ENCODE data around the gene NTMT1.
"Not testable (repeated sequence)": the region's sequence is repeated elsewhere in the genome, so short reads cannot be mapped to it uniquely, and the experiment has no call there.

Gene NTMT1, protein sequence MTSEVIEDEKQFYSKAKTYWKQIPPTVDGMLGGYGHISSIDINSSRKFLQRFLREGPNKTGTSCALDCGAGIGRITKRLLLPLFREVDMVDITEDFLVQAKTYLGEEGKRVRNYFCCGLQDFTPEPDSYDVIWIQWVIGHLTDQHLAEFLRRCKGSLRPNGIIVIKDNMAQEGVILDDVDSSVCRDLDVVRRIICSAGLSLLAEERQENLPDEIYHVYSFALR

DNA sequence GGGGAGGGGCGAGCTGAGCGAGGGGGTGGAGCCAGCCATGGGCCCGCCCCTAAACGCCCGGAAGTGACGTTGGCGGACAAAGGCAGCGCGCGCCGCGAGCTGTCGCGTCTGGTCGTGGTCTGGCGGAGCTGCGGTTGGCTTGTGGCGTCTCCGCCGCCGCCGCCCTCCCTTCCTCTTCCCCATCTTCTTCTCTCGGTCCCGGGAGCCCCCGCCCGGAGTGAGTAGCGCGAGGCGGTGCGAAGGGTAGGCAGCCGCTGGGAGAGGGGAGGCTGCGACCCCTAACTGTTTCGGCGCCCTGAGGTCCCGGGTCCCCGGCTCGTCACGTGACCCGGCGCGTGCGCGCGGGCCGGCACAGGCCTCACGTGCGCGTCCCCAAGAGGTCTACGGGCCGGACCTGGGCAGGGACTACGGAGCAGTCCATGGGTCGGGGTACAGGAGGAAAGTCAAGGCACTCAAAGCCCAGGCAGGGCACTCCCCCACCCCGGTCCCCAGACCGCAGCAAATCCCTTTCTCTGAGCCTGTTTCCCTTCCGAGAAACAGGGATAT, at the start of gene NTMT1:
Gene NTMT1, plus strand, starts transcription at position 85 of the 546 bp plus-strand sequence. CDS start 6,541 bp downstream, outside the sequence.
- peak; percentile 84 for DNase-seq

DNA sequence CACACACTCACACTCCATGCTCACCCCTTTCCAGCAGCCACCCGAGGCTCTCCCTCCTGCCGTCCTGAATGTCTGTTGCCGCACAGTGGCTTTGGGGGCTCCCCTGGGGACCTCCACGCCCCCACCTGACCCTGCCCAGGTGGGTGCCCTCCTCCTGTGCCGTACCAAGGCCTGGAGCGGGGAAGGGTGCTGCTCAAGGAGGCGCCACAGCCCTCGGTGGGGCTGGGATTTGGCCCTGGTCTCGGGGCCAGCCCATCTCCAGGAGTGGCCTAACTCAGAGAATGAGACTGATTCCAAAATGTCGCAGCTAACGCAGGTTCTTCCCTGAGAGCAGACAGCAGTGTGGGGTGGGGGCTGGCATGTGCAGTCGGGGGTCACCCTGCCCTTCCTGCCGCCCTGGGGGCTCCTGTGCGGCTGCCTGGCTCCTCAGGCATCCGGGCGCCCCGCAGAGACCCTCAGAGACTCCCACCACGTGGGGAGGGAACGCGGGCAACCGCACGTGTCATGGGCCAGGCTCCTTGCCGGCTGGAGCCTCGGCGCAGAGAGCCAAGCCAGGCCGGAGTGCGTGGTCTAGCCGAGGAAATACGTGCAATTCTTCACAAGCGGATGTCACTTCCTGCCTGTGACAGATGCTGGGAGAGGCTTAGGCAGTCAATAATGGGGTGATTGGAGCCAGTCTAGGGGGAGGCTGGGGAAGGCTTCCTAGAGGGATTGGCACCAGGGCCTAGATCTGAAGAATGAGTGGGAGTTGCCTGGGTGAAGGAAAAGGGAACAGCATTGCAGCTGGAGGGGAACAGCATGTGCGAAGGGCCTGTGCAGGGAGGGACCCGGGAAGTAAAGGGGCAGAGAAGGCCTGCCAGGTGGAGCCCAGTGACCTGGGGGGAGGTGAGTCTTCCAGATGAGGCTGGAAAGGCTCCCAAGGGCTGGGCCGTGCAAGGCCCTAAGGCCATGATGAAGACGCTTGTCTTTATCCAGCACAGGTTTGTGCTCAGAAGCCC, 49.1 kb upstream of the NTMT1 start:
- DNase-seq, result no peak

DNA sequence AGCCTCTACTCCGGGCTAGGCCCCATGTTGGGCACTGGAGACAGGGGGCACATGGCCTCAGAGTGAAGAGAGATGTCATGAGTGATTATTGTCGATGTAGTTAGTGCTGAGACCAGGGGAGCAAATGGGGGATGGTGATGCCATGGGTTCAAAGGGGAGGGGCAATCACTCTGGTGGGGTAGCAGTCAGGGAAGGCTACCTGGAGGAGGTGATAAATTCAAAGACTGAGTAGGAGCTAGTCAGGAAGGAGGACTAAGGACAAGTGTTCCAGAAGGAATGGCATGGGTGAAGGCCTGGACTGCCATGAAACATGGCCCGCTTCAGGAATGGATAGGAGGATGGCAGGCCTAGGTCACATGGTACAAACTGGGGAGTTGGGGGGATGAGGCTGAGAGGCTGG, 46.7 kb upstream of the NTMT1 start:
- no peak for DNase-seq

DNA sequence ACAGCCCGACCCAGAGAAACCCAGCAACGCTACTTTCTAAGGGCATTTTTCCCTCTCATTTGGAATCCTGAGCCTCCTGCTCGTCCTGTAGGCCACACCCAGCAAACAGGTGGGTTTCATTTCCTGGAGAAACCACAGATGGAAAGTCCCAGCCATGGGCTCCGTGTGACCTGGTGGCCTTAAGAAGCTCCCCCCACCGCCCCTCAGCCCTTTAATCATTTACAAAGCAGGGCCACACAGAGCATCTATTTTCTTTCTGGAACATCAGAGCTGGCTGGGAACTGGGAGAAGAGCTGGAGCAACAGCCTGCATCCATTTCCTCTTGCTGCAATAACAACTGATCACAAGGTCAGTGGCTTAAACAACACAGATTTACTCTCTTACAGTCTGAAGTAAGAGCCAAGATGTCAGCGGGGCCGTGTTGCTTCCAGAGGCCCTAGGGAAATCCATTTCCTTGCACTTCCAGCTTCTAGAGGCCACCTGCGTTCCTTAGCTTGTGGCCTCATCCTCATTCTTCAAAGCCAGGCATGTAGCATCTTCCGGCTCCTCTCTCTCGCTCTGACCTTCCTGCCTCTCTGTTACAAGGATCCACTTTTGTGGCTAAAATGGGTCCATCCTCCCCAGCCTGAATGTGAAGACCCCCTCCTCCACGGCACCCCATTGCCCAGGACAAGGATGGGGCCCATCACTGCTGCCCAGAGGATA, 45.6 kb upstream of the NTMT1 start:
- DNase-seq, result no peak

DNA sequence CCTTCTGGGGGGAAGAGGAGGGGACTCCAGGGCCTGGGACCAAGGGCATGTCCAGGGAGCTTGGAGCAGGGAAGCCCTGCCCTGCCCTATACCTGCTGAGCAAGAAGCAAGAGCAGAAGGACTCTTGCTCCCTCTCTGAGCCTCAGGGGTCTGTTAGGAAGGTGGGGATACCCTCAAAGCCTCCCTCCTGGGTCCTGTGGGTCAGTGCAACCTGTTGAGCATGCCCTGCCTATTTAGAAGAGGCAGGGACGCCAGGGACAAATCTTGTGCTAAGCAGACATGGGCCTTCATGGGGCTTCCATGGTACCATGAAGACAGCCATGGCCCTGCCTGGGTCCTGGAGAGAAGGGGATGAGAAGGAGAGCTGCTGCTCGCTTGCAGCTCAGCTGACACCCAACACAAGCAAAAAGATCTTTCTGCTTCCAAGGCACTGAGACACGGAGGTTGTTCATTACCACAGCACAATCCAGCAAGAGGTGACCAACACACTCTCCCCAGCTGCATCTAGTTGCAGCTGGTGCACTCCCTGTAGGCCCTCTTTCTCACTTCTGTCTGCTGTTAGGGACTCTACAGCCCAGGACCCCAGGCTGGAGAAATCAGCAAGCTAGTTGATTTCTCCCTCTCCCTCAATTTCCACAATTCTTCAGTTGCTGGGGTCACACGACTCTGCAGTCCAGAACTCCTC, 44.3 kb upstream of the NTMT1 start:
- DNase-seq, result no peak

DNA sequence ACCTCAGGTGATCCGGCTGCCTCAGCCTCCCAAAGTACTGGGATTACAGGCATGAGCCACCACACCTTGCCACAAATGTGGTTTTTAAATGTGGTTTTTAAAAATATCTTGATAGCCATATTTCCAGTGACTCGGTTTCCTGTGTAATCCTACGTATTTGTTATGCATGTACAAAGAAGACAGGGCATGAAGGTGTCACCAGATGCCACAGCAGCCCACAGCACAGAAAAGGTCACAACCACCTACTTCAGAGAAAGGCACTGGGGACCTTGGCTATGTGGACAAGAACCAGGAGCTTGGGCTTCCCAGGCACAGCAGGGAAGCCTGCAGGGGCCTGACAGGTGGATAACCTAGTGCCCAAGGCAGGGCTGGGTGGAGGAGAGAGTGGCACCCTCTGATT, 43.1 kb upstream of the NTMT1 start:
- DNase-seq, result no peak

DNA sequence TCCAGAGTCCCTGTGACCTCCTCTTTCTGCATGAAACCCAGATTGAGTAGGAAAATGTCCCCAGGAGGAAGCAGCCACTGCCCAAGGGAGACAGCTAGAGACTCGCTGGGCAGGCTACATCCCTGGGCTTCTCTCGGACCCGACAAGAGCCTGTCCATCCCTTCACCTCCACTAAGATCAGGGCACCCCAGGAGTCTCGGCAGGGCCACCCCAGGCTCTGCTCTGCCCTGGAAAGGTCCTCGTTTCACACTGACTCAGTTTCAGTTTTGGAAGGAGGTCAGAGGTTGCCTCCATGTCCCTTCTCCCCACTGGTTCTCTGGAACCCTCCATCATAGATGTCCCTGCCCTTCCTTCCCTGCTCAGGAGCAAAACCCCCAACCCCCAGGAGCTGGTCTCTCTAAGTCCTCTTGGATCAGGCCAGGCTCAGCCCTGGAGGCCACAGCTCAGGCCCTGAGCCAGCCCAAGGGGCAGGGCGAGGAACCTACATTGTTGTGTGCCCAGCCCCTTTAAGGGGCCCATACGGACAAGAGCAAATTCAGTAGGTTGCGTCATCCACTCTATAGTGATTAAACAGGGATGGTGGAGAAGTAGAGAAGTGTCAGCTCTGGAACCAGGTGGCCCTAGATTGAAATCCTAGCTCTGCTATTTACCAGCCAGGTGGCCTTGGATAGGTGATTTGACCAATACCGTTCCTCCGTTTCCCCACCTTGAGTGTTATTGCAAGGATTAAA, 42.5 kb upstream of the NTMT1 start:
- DNase-seq, result no peak

DNA sequence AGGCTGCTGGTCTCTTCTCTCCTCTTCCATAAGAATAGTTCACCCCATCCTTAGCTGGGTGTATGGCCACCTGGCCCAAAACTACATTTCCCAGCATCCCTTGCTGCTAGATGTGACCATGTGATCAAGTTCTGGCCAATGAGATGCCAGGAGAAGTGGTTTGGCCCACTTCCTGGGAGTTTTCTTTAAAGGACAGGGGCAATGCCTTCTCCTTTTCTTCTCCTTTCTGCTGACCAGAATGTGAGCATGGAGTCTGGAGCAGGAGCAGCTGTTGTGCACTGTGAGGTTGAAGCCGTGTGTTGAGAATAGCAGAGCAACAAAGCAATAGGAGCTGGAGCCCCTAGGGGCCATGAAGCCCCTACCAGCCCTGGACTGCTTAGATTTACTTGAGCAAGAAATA, 41.8 kb upstream of the NTMT1 start:
- DNase-seq, result peak; percentile 78

DNA sequence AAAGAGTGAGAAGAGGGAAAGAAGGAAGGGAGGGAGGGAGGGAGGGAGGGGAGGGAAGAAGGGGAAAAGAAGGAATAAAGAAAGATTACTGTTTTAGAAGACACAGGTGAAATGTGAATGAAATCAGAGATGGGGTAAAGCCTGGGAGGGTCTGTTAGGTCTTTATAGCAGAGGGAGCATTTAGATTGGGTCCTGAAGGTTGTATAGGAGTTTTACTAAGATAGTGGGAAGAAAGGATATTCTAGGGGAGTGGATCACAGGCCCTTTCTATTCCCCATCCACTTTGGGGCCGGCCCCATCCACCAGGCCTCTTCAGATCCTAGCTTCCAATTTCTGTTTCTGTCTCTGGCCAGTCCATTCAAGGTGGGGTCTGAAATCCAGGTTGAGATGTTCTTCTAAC, 40.6 kb upstream of the NTMT1 start:
- no peak for DNase-seq

DNA sequence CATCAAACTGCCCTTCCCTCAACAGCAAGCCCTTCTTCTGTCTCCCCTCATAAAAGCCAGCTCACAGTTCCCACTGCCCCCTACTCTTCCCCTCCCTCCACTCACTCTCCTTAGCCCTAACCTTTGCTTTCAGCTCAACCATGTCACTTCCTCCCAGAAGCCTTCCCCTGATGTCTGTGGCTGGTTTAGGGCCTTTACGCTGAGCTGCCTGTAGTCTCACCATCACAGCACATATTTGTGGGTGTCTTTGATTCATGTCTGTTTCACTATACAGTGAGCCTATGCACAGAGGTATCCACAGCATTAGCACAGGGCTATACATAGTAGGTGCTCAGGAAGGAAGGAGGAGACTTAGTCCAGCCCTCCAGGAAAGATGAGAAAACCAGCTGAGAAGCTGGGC, 39.7 kb upstream of the NTMT1 start:
- no peak for DNase-seq

DNA sequence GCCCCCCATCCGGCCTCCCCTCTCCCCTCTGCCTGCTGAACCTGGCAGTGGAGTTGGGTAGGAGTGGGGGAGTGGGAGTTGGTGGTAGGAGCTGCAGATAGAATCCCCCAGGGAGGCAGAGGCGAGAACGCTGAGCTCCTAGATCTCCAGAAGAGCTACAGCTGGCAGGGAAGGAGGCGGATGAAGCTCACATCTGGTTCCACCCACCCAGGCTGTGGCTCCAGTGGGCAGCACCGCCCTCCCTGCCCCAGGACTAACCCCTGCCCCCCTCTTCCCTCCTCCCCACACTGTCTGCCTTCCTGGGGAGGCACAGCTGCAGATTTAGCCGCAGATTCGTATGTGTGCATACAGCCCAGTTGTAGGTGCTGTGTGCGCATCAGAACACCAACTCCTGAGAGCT, 39.3 kb upstream of the NTMT1 start:
- no peak for DNase-seq

DNA sequence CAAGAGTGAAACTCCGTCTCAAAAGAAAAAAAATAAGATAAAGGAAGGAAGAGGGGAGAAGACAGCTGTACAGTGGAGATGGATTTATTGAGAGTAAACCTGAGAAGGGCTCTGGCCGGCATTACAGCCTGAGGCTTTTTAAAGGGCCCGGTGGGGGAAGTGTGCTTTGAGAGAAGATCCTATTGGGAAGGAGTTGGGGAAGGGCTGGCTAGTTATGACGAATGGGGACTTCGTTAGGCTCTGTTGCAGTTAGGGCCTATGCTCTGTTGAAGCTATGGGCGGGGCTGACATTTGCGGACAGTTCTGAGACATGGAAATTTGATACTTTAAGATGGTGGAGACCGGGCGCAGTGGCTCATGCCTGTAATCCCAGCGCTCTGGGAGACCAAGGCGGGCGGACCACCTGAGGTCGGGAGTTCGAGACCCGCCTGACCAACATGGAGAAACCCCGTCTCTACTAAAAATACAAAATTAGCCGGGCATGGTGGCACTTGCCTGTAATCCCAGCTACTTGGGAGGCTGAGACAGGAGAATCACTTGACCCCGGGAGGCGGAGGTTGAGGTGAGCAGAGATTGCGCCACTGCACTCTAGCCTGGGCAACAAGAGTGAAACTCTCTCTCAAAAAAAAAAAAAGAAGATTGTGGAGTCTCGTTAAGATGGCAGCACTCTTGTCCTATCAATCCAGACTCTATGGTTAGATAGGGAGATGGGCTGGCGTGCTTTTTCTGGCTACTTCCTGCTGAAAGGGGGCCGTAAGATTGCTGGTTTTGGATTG, 38.3 kb upstream of the NTMT1 start:
- peak; percentile 72 for DNase-seq

DNA sequence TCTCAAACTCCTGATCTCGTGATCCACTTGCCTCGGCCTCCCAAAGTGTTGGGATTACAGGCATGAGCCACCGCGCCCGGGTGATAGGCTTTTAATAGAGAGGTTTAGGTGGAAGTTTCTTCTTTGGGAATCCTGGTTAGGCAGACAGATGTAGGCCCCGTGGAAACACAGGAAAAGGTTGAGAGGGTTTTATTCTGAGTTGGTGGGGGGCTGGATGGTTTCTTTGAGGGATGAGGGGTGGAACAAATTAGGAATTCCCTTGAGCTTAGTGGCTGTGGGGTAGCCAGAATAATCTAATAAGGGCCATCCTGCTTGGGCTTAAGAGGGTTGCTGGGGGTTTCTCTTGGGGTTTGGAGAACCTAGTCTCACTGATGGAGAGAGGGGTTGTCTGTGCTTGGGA, 35.5 kb upstream of the NTMT1 start:
- no peak for DNase-seq

DNA sequence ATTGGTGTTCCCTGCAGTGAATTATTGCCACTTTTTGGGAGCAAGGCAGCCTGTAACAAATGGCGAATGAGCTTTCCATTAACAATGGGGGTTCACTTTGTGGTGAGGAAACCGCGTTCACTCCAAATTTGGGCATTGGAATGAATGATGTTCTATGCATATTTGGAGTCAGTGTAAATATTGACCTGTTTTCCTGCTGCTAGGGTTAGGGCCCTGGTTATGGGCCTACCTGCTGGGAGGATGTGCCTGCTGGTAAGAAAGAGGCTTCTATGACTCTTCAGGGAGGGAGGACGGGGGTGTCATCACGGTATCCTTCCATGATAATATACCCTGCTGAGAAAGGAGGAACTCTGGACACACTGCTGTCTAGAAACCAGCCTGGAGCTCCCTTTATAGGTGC, 34.0 kb upstream of the NTMT1 start:
- no peak for DNase-seq

DNA sequence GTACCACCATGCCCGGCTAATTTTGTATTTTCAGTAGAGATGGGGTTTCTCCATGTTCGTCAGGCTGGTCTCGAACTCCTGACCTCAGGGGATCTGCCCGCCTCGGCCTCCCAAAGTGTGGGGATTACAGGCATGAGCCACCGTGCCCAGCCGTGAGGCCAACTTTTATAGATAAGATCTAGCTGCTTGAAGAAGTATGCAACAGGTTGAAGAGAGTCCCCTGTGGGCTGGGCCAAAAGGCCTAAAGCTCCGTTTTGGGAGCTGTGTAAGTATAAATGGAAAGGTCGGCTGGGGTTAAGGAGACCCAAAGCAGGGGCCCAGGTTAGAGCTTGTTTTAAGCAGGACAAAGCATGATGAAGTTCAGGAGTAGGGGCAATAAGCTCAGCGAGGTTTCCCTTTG, 33.2 kb upstream of the NTMT1 start:
- not testable (repeated sequence) for DNase-seq

DNA sequence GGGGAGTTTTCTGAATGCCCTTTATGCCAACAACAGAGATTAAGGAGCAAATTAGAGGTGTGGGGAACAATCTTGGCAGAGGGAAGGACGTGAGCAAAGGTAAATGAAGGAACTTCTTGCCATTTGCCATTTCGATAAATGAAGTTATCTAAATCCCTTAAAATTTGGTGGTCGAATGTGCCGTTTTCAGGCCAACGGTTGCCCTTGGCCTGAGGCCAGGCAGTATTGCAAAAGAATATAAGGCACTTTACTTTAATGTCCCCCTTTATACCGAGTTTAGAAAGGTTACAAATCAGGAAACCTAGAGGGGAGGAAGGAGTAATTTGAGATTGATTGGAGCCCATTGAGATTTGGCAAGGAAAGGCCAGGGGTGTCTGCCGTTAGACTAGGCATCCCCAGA, 31.3 kb upstream of the NTMT1 start:
- no peak for DNase-seq

DNA sequence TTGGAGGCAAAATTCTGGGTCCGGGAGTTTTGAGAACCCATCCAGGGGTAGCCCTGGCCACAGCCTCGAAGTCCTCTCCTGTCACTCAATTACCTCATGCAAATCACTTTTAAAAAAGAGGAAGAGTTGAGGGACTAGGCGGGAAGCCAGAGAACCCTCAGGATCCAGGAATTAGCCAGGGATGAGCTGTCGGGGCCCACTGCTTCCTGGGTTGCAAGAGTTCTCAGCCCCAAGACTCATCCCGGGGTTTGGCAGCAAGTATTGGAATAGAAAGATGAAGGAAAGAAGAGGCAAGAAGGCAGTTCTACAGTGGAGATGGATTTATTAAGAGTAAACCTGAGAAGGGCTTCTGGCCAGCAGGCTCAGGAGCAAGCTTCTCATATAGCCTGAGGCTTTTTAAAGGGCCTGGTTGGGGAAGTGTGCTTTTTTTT, 30.6 kb upstream of the NTMT1 start:
- DNase-seq, result no peak

DNA sequence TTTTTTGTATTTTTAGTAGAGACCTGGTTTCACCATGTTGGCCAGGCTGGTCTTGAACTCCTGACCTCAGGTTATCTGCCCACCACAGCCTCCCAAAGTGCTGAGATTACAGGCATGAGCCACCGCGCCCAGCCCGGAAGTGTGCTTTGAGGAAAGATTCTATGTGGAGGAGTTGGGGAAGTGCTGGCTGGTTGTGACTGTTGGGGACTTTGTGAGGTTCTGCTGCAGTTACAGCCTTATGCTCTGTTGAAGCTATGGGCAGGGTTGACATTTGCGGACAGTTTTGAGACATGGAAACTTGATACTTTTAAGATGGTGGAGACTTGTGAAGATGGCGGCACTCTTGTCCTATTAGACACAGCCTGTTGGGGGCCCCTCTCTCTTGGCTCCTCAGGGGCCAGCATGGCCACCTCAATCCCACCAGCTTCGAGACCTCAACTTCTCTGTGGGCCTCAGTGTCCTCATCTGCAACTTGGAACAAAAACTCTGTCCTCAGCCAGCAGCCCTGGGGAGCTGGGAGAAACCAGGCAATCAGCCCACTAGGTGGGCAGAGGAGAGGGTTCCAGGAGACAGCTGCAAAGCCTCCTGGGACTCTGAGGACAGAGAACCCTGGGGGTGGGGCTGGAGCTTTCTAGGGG, 29.9 kb upstream of the NTMT1 start:
- no peak for DNase-seq

DNA sequence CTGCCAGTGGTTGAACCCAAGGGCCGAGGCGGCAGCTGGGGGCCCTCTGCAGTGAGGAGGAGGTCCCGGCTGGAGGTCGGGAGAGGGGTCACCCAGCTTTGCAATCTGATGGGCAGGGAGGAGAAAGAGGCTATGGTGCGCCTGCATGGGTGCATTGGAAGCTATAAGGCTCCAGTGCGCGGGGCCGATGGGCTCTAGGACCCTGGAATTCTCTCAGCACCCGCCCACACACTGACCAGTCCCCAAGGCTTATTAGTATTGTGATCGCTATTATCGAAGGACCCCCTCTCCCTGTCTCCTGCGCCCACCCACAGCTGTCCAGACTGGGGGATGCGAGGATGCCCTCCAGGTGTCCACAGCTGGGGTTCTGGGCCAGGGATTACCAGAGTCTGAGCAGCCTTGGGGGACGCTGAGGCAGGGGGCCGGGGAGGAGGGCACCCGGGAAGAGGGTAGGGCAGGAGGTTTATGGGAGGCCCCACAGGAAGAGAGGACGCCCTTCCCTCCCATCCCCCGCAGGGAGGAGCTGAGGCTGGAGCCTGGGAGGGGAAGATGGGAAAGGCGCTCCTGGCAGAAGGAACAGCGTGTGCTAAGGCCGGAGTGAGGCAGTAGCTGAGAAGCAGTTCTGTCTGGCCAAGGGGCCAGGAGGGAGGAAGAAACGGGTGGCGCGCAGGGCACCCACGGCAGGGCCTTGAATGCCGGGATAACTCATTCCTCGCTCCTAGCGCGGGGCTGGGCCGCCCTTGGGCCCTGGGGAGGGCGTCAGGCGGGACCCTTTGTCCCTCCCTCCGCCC, 29.2 kb upstream of the NTMT1 start:
- DNase-seq, result peak; percentile 95
